GM19193 (cell line): ENCODE data around the gene MPO.

Source experiments
- POLR2A ChIP-seq: IDR thresholded peaks from 4 replicates; pipeline ENCODE4 v1.6.1; 2011; ENCODE audit not compliant: insufficient read depth, insufficient read length; ENCODE audit errors: extremely low read depth

Gene MPO, protein sequence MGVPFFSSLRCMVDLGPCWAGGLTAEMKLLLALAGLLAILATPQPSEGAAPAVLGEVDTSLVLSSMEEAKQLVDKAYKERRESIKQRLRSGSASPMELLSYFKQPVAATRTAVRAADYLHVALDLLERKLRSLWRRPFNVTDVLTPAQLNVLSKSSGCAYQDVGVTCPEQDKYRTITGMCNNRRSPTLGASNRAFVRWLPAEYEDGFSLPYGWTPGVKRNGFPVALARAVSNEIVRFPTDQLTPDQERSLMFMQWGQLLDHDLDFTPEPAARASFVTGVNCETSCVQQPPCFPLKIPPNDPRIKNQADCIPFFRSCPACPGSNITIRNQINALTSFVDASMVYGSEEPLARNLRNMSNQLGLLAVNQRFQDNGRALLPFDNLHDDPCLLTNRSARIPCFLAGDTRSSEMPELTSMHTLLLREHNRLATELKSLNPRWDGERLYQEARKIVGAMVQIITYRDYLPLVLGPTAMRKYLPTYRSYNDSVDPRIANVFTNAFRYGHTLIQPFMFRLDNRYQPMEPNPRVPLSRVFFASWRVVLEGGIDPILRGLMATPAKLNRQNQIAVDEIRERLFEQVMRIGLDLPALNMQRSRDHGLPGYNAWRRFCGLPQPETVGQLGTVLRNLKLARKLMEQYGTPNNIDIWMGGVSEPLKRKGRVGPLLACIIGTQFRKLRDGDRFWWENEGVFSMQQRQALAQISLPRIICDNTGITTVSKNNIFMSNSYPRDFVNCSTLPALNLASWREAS

DNA sequence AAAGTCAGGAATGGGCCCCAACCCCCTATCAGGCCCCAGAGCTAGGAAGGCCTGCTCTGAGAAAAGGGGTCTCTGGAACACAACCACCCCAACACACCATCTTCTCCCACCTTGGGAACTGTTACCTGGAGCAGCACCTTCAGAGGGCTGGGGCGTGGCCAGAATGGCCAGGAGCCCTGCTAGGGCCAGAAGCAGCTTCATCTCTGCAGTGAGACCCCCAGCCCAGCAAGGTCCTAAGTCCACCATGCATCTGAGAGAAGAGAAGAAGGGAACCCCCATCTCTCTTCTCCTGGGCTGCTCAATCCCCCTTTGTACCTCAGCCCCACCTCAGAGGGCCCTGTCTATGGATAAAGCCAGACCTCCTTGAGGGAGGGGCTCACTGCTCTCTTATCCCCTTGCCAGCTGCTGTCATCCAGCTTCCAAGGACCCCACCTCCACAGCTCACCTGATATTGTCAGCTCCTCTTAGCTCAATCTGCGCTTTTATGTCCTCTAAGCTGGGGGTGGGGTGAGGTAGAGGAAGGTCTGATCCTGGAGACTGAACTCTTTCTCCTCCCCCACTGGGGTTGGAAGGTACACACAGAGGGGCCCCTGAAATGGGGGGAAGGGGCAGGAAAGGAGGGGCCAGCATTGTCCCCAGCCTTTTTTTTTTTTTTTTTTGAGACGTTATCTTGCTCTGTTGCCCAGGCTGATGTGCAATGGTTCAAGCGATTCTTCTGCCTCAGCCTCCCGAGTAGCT lies at the start of gene MPO:
Gene MPO (minus strand): TSS at position 456 of the 738 bp plus-strand sequence. CDS start 177 bp downstream, at position 279.
- no peak for TF ChIP-seq POLR2A

DNA sequence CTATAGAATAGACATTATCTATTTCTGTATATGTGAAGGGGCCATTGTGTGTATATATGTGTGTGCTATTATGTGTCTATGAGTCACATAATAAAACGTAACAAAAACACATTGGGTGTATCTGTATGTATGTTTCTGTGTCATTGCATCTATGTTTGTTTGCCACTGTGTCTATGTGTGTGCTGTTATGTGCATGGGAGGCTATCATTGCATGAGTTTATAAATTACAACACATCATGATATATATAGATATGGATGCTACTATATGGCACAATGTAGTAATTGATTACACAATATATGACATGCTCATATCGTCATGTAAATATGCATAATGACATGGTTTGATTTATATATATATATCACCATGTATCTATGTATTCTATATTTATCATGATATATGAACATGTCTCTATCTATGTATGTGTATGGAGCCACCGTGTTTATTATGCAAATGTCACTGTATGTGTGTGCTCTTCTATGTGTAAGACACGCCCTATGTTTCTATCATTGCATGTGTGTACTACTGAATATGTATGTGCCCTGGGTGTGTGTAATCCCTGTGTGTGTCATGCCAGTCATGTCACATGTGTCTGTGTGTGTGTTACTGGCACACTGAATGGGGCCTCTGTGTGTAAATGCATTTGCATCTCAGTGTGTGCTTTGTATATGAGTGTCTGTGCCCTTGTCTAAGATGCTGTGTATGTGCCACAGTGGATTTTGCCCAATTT lies 49.2 kb upstream of the MPO start:
- no peak for TF ChIP-seq POLR2A

- no peak for TF ChIP-seq POLR2A
Observed at GRCh38 chr17:58329035-58329809, 48.5 kb upstream of the MPO start.

DNA sequence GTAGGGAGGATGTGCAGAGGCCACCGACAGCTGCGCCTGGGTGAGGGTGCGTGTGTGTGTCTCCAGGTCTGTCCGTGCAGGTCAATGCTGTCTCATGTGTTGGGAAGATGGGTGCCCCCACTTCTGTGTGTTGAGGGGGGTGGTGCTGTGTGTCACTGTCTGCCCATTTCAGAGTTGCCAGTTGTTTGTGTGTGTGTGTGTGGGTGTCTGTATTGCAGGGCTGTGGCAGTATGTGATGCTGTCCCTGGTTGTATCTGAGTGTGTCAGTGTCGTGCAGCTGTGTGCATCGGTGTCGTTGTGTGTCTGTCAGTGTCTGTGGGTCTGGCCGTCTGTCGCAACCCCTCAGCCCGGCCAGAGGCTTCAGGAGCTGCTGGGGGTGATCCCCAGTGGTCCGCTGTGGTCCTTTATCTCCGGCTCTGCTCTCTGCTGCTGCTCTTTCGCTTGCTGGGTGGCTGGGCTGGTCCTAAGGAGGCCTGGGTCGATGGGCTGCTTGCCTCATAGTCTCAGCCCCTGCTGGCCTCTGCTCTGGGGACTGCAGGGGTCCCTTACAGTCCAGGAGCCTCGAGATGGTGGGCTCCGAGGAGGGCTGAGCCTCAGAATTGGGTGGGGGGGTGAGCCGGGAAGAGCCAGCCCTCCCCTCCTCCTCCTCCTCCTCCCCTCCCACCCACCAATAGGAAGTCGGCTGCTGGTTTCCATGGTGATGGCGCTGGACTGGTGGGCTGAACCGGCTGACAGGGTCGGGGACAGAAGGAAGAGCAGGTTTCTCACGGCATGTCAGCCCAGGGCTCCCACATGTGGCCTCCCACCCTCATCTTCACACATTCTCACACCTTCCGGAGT lies 47.7 kb upstream of the MPO start, which contains the start of gene TSPOAP1:
Gene TSPOAP1 (minus strand): TSS at position 601 of the 840 bp plus-strand sequence. CDS start 875 bp downstream, outside the sequence.
- TF ChIP-seq POLR2A = no peak

GRCh38 chr17:58327363-58328194 lies 46.8 kb upstream of the MPO start:
- TF ChIP-seq POLR2A = no peak

- TF ChIP-seq POLR2A = no peak
Observed at GRCh38 chr17:58326609-58327362, 46.1 kb upstream of the MPO start.

- no peak for TF ChIP-seq POLR2A
Observed at GRCh38 chr17:58325976-58326468, 45.3 kb upstream of the MPO start.

DNA sequence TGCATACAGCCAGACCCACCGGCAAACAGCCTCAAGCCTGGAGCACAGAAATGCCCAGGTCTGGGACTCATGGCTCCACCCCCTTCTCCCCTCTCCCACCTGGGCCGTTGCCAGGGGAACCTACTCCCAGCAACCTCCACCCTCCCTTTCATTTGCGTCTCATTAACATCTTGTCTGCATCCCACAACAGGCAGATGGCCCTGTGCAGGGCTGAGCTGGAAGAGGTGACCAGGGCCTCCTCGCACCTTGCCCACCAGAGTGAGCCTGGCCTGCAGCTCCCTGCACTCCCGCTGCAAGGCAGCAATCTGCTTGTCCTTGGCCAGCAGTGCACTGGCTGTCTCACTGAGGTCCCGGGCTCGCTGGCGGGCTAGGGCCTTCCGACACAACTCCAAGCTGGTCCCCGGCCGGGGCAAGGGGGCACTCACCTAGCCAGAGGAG lies 44.6 kb upstream of the MPO start:
- TF ChIP-seq POLR2A = no peak

DNA sequence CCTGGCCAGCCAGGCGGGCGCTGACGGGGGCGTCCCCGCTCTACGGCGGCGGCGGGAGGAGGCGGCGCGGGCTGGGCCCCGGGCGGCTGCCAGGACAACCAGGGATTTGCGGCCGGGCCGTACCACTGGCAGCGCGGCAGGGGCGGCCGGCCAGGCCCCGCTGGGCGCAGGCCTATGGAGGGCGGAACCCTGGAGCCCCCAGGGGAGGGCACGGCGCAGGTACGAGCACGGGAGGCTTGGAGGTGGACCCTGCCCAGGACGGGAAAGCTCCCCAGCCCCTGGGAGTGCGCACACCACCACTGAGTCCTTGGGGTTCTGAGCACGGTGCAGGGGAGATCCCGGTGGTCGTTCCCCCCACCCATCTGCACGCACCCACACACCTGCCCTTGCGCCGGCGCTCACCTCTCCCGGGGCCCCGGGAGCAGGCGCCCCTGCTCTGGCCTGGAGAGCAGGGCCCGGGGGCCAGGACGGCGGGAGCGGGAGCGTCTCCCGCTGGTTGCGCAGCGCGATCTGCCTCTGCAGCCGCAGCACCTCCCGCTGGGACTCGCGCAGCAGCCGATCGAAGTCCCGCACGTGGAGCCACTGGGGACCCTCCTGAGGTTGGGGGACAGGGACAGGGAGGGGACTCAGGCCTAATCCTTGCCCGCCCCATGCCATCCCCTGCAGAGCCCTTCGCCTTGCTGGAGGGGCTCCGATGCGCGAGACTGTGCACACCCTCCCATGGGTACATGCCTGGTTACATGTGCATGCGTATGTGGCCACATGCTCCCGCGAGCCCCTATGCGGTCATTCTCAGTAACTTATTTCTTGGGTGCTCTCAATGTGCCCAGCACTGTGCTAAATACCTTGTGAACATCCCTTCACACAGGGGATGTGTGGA lies 43.9 kb upstream of the MPO start:
- TF ChIP-seq POLR2A = no peak

- TF ChIP-seq POLR2A = no peak
Observed at GRCh38 chr17:58324056-58324408, 43.3 kb upstream of the MPO start.
